ENCODE results near the gene COL18A1. TPM values are rescaled to one million over a fixed set of nuclear protein-coding genes. Genes with fewer than 3 reads are reported as not detected.
A peak's percentile ranks its signal among the peaks of the same experiment; 100 is the strongest.

The COL18A1 gene
- total and polyA plus RNA-seq, 9 of the 15 experiments (the other 6 are each of a cell fraction or from before 2014, with no cell fraction given), result 0.14 to 16.4 (median 2.0) TPM

GRCh38 chr21:45508607-45509565, 103.9 kb downstream of the COL18A1 start (continued):
- TF ChIP-seq HEY1 (CRISPR knock-in tag; IDR thresholded peaks at IDR 0.05; ENCODE audit: borderline replicate concordance) (no peak), ZNF277 (CRISPR knock-in tag; IDR thresholded peaks at IDR 0.05; ENCODE audit: borderline replicate concordance) (no peak), ARHGAP35 (IDR thresholded peaks at IDR 0.05; ENCODE audit: partially characterized antibody) (no peak), ZBTB11 (CRISPR knock-in tag; IDR thresholded peaks at IDR 0.05) (no peak), TAF7 (tag; IDR thresholded peaks at IDR 0.05) (no peak), MAFF (IDR thresholded peaks at IDR 0.05; ENCODE audit: low read length) (0 out of 2 replicates have a peak, but pooled peaks have one; percentile 21), ZNF133 (CRISPR knock-in tag; IDR thresholded peaks at IDR 0.05) (no peak), MAX (CRISPR knock-in tag; IDR thresholded peaks at IDR 0.05) (peak; percentile 49), PBX2 (CRISPR knock-in tag; IDR thresholded peaks at IDR 0.05; ENCODE audit: low read depth) (no peak), PBX2 (tag; conservative IDR thresholded peaks at IDR 0.05; ENCODE audit: low read depth) (no peak), SP2 (IDR thresholded peaks at IDR 0.05; ENCODE audit: extremely low read depth, low read depth, low read length, poor library complexity, severe bottlenecking) (no peak), HLTF (IDR thresholded peaks at IDR 0.05) (no peak), ZBTB8A (IDR thresholded peaks at IDR 0.05; ENCODE audit: partially characterized antibody) (no peak), MAFK (IDR thresholded peaks at IDR 0.05; ENCODE audit: low read length) (no peak), NFIC (IDR thresholded peaks at IDR 0.05) (no peak), CLOCK (CRISPR knock-in tag; IDR thresholded peaks at IDR 0.05; ENCODE audit: borderline replicate concordance) (no peak)
